Heart right ventricle (tissue), 16 donors: ENCODE data around the gene OTULINL. TPM values are rescaled to one million over a fixed set of nuclear protein-coding genes. Genes with fewer than 3 reads are reported as not detected.
A peak's percentile ranks its signal among the peaks of the same experiment; 100 is the strongest.

Experiments used
- ATAC-seq, 8 donors: fragments of 200-7000 bp; cut with Tn5 transposase; one replicate each; pipeline ENCODE4 v1.9.1; 2020; ENCODE audit warnings: mild to moderate bottlenecking in 8 of 8, moderate library complexity in 8 of 8, moderate number of reproducible peaks in 1 of 8
- DNase-seq, 2 donors: peaks; one replicate each; pipeline ENCODE4 v3.0.0-alpha.2; 2020
- H3K27ac ChIP-seq, 10 donors: fragments of 200-600 bp; sonication (generic) in 2 of 10; one replicate each; pipeline versions ENCODE4 v1.5.0 to v1.8.0; 2020 to 2022; ENCODE audit warnings: mild to moderate bottlenecking in 3 of 10
- H3K27me3 ChIP-seq, 7 donors: fragments of 200-600 bp; one replicate each; pipeline ENCODE4 v1.8.0; 2021 to 2022; ENCODE audit warnings: mild to moderate bottlenecking in 2 of 7
- H3K36me3 ChIP-seq, 9 donors: fragments of 200-600 bp; sonication (generic) in 1 of 9; one replicate each; pipeline versions ENCODE4 v1.5.0 to v1.8.0; 2020 to 2022; ENCODE audit warnings: mild to moderate bottlenecking in 2 of 9
- H3K4me1 ChIP-seq, 9 donors: fragments of 200-600 bp; sonication (generic) in 1 of 9; one replicate each; pipeline versions ENCODE4 v1.5.0 to v1.8.0; 2020 to 2022; ENCODE audit warnings: mild to moderate bottlenecking in 4 of 9
- H3K4me3 ChIP-seq, 10 donors: fragments of 200-600 bp; sonication (generic) in 2 of 10; one replicate each; pipeline versions ENCODE4 v1.5.0 to v1.8.0; 2020 to 2022; ENCODE audit warnings: mild to moderate bottlenecking in 7 of 10, moderate library complexity in 2 of 10
- H3K9me3 ChIP-seq, 11 donors: fragments of 200-600 bp in 10 of 11; sonication (generic) in 2 of 11; one replicate each; pipeline versions ENCODE4 v1.5.0 to v1.8.0; 2013 to 2022; ENCODE audit warnings: mild to moderate bottlenecking in 2 of 11, control low read depth in 1 of 11, moderate library complexity in 1 of 11
- CTCF ChIP-seq, 9 donors: fragments of 200-600 bp; sonication (generic) in 2 of 9; IDR thresholded peaks; one replicate each; pipeline versions ENCODE4 v1.5.0 to v1.8.0; 2021 to 2022; ENCODE audit warnings: antibody characterized with exemption in 9 of 9, mild to moderate bottlenecking in 5 of 9, moderate library complexity in 1 of 9
- WGBS, 2 donors: extraction: QIAGEN DNeasy Blood & Tissue Kit; methylation state at CpG; one replicate each; pipeline ENCODE4 v1.1.7; 2013; ENCODE audit warnings: inconsistent platforms in 1 of 2; 5-methylcytosine and 5-hydroxymethylcytosine counted together
- intact Hi-C, 10 donors: fragments of 100-400 bp; cut with DNase I; formaldehyde crosslinking; loops; one replicate each; pipeline versions ENCODE4 v1.11.1 to v1.14.2; 2022
- polyA plus RNA-seq, 2 donors: library from polyadenylated mRNA; stranded (reverse); fragments of 200-250 nt; gene quantifications; one replicate each; pipeline ENCODE4 v1.2.3, GENCODE V29; 2013
- total RNA-seq, 10 donors: library from RNA; stranded (reverse); fragmentation: NEBNext Ultra II Directional in 3 of 10; extraction: Animal tissue kit (Norgen Biotek cat#: 25700) in 3 of 10; gene quantifications; one replicate each; pipeline versions ENCODE4 v1.2.1 to v1.2.4, GENCODE V29; 2021 to 2023
- donor health status: Arrhythmogenic right ventricular cardiomyopathy.
- donor health status: ischemic (EF 13 %, LVEDD 7.1; RV severe dilation, severe dysfunction).
- donor health status: healthy with polysubstance abuse.
- donor health status: DM: no; HTN: yes; CAD: no.
- donor health status: DM: no; HTN: no; CAD: no.
- donor health status: ischemic (EF 25% LVEDD 6.9; RV normal size, moderate dysfunction).
- donor health status: ischemic (EF 25% LVEDD 5.7; RV mildly dilated, moderate dysfunction).
- donor health status: healthy.
- donor health status: DM: yes; HTN: yes; CAD: no.
- donor health status: Ischemic cardiomyopathy.
- donor health status: ischemic (EF 35%, LVEDD 5.7; RV mildly dilated, moderate dysfunction).
- donor health status: nonischemic (EF 11% LVEDD 7.7; RV severe dilation, severe dysfunction).
- donor health status: DM: yes; HTN: yes; CAD: no.
- donor health status: PGD.
- donor health status: ischemic (EF 29% LVEDD 5.4; RV normal size, mild dysfunction).
- donor health status: nonischemic (EF 23%, LVEDD 6.1; RV moderate dilation, normal function).

The OTULINL gene
- total and polyA plus RNA-seq, 12 donors: 0.29 to 9.5 (median 1.3) TPM

GRCh38 chr5:14561741-14562140 lies 19.9 kb upstream of the OTULINL start:
- no peak overlapping the region for H3K4me3 ChIP-seq
- intact Hi-C loops: no loop called here
- peaks cover 0 to 28% (median 0%) of the 10 kb centered on the region in 9 donors for H3K4me1 ChIP-seq
- WGBS, 2 donors: 92 to 96% methylated on average over 3 of the region's 3 CpGs
- H3K9me3 ChIP-seq: no peaks in the 10 kb centered on the region
- DNase-seq (no peak), ATAC-seq (no peak)
- H3K27me3 ChIP-seq: peaks cover 0 to 4% (median 0%) of the 10 kb centered on the region in 7 donors
- no peak for TF ChIP-seq CTCF (IDR thresholded peaks at IDR 0.05)
- H3K27ac ChIP-seq: no peak overlapping the region
- H3K36me3 ChIP-seq: no peaks in the 10 kb centered on the region

- 97 to 100% methylated on average over 1 of the region's 1 CpG for WGBS, 2 donors
- no peaks in the 10 kb centered on the region for H3K9me3 ChIP-seq
- no peak for ATAC-seq
- H3K36me3 ChIP-seq: no peaks in the 10 kb centered on the region
- H3K27me3 ChIP-seq: no peaks in the 10 kb centered on the region
- no peak for DNase-seq
- H3K4me1 ChIP-seq: peaks cover 0 to 16% (median 0%) of the 10 kb centered on the region in 9 donors
- intact Hi-C loops: no loop called here
- TF ChIP-seq CTCF (IDR thresholded peaks at IDR 0.05): no peak
- no peak overlapping the region for H3K27ac ChIP-seq
- H3K4me3 ChIP-seq: no peak overlapping the region
Measured at GRCh38 chr5:14568333-14568732, 13.3 kb upstream of the OTULINL start.

- ATAC-seq (no peak), DNase-seq (no peak)
- H3K27ac ChIP-seq: no peak overlapping the region
- H3K4me3 ChIP-seq: no peak overlapping the region
- no peaks in the 10 kb centered on the region for H3K27me3 ChIP-seq
- no peak for TF ChIP-seq CTCF (IDR thresholded peaks at IDR 0.05)
- WGBS, 2 donors: 79 to 83% methylated on average over 4 of the region's 4 CpGs
- H3K4me1 ChIP-seq: peaks cover 0 to 34% (median 0%) of the 10 kb centered on the region in 9 donors
- H3K36me3 ChIP-seq: no peaks in the 10 kb centered on the region
- H3K9me3 ChIP-seq: no peaks in the 10 kb centered on the region
- intact Hi-C loops: no loop called here
Measured at GRCh38 chr5:14569948-14570691, 11.5 kb upstream of the OTULINL start.

- no peak overlapping the region for H3K4me3 ChIP-seq
- peak overlapping the region in 1 of 10 donors; percentile 57 for H3K27ac ChIP-seq
- peaks cover 0 to 10% (median 1%) of the 10 kb centered on the region in 7 donors for H3K27me3 ChIP-seq
- no peaks in the 10 kb centered on the region for H3K36me3 ChIP-seq
- DNase-seq: no peak
- no peak for ATAC-seq
- intact Hi-C loops: no loop called here
- WGBS, 2 donors: 93 to 95% methylated on average over 1 of the region's 1 CpG
- no peak for TF ChIP-seq CTCF (IDR thresholded peaks at IDR 0.05)
- H3K4me1 ChIP-seq: peaks cover 0 to 38% (median 0%) of the 10 kb centered on the region in 9 donors
- H3K9me3 ChIP-seq: no peaks in the 10 kb centered on the region
Measured at GRCh38 chr5:14571901-14572300, 9.7 kb upstream of the OTULINL start.
